ENCODE results near the gene HEPACAM2.

DNA sequence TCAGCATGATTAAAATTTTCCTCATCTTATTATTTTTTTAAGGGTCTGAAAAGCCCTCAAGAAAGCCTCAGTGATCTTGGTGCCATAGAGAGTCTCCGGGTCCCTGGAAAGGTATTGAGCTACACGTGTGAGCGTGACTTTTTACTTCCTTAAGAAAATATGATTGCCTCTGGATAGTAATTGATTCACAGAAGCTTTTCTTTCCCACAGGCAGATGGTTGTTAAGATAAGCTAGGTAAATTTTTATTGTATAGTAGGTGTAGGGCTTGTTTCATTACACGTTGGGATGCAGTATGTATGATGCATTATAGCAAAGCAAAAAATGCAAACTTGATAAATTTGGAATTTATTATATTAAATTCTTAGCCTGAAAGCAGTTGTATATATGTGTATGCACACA, 13.6 kb upstream of the HEPACAM2 start:
- TF ChIP-seq POLR2A (IDR thresholded peaks at IDR 0.05; ENCODE audit: low read depth, low read length) (no peak), TAF1 (IDR thresholded peaks at IDR 0.05; ENCODE audit: borderline replicate concordance, low read depth, low read length) (no peak)

All from GM12892 (cell line).